Prostate gland (tissue), 2 donors: Measurements from ENCODE around the gene GPR17.

Source experiments
- CTCF ChIP-seq, 4 experiments: fragments of 200-600 bp in 2 of 4; fragments of 450-650 bp in 2 of 4; sonication (generic) in 2 of 4; IDR thresholded peaks; 1 replicate in 3 of 4; 2 replicates in 1 of 4; pipeline ENCODE4 v1.5.1; 2016 to 2019; ENCODE audit warnings: antibody characterized with exemption in 4 of 4, mild to moderate bottlenecking in 2 of 4, moderate library complexity in 2 of 4
- POLR2A ChIP-seq: fragments of 450-650 bp; IDR thresholded peaks from one replicate; pipeline ENCODE4 v1.6.1; 2016; ENCODE audit warnings: antibody characterized with exemption, mild to moderate bottlenecking

GRCh38 chr2:127661072-127661649, 15.2 kb downstream of the GPR17 start:
- TF ChIP-seq CTCF (IDR thresholded peaks at IDR 0.05) (no peak), POLR2A (no peak)
